HEK293T (cell line): ENCODE results near the gene UBC.

Experiments
- CTCF ChIA-PET: fragments of 350-600 bp; formaldehyde crosslinking; extraction: SDS; loops from one replicate; lab custom pipeline; 2021; ENCODE audit warnings: antibody characterized with exemption, inconsistent platforms; lab: Yijun Ruan, JAX
- POLR2A ChIA-PET: fragments of 350-600 bp; formaldehyde crosslinking; extraction: SDS; loops from one replicate; lab custom pipeline; 2020; ENCODE audit warnings: antibody characterized with exemption, inconsistent platforms; lab: Yijun Ruan, JAX
- DNase-seq: peaks from one replicate; pipeline ENCODE4 v3.0.0; 2012; ENCODE audit warnings: mixed read lengths; ENCODE audit errors: extremely low spot score
- ARNT ChIP-seq: fragments of 450-650 bp; IDR thresholded peaks from 2 replicates; pipeline ENCODE4 v1.6.1; 2017; ENCODE audit warnings: mild to moderate bottlenecking
- BHLHE40 ChIP-seq: fragments of 450-650 bp; IDR thresholded peaks from 2 replicates; pipeline ENCODE4 v1.6.1; 2016; ENCODE audit warnings: mild to moderate bottlenecking, moderate library complexity, borderline replicate concordance
- CTBP1 ChIP-seq: fragments of 450-650 bp; IDR thresholded peaks from 2 replicates; pipeline ENCODE4 v1.6.1; 2016; ENCODE audit warnings: borderline replicate concordance
- ELF4 ChIP-seq: fragments of 450-650 bp; IDR thresholded peaks from 2 replicates; pipeline ENCODE4 v1.6.1; 2017; ENCODE audit warnings: antibody characterized with exemption
- FOXA1 ChIP-seq: fragments of 450-650 bp; IDR thresholded peaks from 2 replicates; pipeline ENCODE4 v1.6.1; 2016; ENCODE audit warnings: mild to moderate bottlenecking
- FOXK2 ChIP-seq: fragments of 450-650 bp; IDR thresholded peaks from 2 replicates; pipeline ENCODE4 v1.6.1; 2016; ENCODE audit warnings: mild to moderate bottlenecking
- FOXM1 ChIP-seq: fragments of 450-650 bp; IDR thresholded peaks from 2 replicates; pipeline ENCODE4 v1.6.1; 2017; ENCODE audit warnings: mild to moderate bottlenecking, borderline replicate concordance
- HDGF ChIP-seq: fragments of 450-650 bp; IDR thresholded peaks from 2 replicates; pipeline ENCODE4 v1.6.1; 2017; ENCODE audit warnings: antibody characterized with exemption, borderline replicate concordance
- L3MBTL2 ChIP-seq: fragments of 450-650 bp; conservative IDR thresholded peaks from 2 replicates; pipeline ENCODE4 v1.6.1; 2016; ENCODE audit warnings: mild to moderate bottlenecking
- LEF1 ChIP-seq: fragments of 450-650 bp; IDR thresholded peaks from 2 replicates; pipeline ENCODE4 v1.6.1; 2017; ENCODE audit warnings: mild to moderate bottlenecking, borderline replicate concordance
- NFRKB ChIP-seq: fragments of 450-650 bp; IDR thresholded peaks from 2 replicates; pipeline ENCODE4 v1.6.1; 2016; ENCODE audit warnings: mild to moderate bottlenecking, moderate library complexity
- PKNOX1 ChIP-seq: fragments of 450-650 bp; IDR thresholded peaks from 2 replicates; pipeline ENCODE4 v1.6.1; 2016
- SP1 ChIP-seq: fragments of 450-650 bp; IDR thresholded peaks from 2 replicates; pipeline ENCODE4 v1.6.1; 2017
- SUZ12 ChIP-seq: fragments of 450-650 bp; IDR thresholded peaks from 2 replicates; pipeline ENCODE4 v1.6.1; 2016; ENCODE audit warnings: mild to moderate bottlenecking
- TARDBP ChIP-seq: fragments of 450-650 bp; IDR thresholded peaks from 2 replicates; pipeline ENCODE4 v1.6.1; 2016
- ZNF384 ChIP-seq: fragments of 450-650 bp; IDR thresholded peaks from 2 replicates; pipeline ENCODE4 v1.6.1; 2016

UBC gene

DNA sequence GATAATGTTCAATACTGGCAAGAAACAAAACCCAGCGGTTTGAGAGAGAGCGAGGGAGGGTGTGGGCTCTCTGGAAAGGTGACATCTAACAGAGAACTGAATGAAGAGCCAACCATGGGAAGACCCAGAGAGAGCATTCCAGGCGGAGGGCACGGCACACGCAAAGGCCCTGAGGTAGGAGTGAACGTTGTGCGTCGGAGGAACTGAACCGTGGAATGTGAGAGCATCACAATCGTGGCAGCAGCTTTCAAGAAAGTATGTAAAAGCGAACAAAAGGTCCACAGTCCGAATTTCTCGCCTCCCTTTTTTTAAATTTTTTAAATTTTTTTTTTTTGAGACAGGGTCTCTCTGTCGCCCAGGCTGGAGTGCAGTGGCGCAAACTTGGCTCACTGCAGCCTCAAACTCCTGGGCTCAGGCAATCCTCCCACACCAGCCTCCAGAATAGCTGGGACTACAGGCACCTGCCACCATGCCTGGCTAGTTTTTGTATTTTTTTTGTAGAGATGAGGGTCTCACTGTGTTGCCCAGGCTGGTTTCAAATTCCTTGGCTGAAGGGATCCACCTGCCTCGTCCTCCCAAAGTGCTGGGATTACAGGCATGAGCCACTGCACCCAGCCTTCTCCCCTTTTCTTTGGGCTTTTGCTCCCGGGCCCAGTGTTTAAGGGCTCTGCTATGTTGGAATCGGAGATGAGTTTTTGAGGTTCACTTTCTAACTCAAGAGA, 35.5 kb downstream of the UBC start:
- CTCF ChIA-PET, result no interaction called here
- POLR2A ChIA-PET, result interaction anchor here (1.2 kb wide), 1 partner anchor 36 kb away, joined by 4 read pairs; the partner anchor contains the start of gene UBC
- no peak for TF ChIP-seq BHLHE40
- TF ChIP-seq FOXA1, result no peak
- no peak for TF ChIP-seq LEF1
- no peak for TF ChIP-seq CTBP1
- TF ChIP-seq SP1, result no peak
- TF ChIP-seq FOXM1, result no peak
- TF ChIP-seq TARDBP, result no peak
- no peak for TF ChIP-seq NFRKB
- TF ChIP-seq ZNF384, result no peak
- no peak for TF ChIP-seq SUZ12
- TF ChIP-seq L3MBTL2, result no peak
- TF ChIP-seq ELF4, result no peak
- TF ChIP-seq HDGF, result no peak
- no peak for TF ChIP-seq FOXK2
- no peak for TF ChIP-seq ARNT
- no peak for TF ChIP-seq PKNOX1
- no peak for DNase-seq

GRCh38 chr12:124877423-124877822, 37.0 kb downstream of the UBC start:
- ChIA-PET POLR2A (no interaction called here), CTCF (no interaction called here)
- TF ChIP-seq FOXK2 (no peak), CTBP1 (no peak)
- DNase-seq, result no peak

- TF ChIP-seq TARDBP (peak; percentile 29; the same call in 1 of the 2 replicates), LEF1 (no peak)
- POLR2A ChIA-PET, result no interaction called here
- CTCF ChIA-PET, result no interaction called here
- no peak for DNase-seq
Observed at GRCh38 chr12:124876171-124876570, 38.3 kb downstream of the UBC start.

- CTCF ChIA-PET, result no interaction called here
- POLR2A ChIA-PET, result interaction anchor here (0.7 kb wide), 1 partner anchor 39 kb away, joined by 3 read pairs; the partner anchor contains the start of gene UBC
- no peak for DNase-seq
- TF ChIP-seq FOXK2, result no peak
- no peak for TF ChIP-seq ELF4
- no peak for TF ChIP-seq TARDBP
- TF ChIP-seq ARNT, result no peak
- no peak for TF ChIP-seq LEF1
- TF ChIP-seq L3MBTL2, result no peak
- no peak for TF ChIP-seq BHLHE40
- TF ChIP-seq SUZ12, result no peak
- TF ChIP-seq NFRKB, result no peak
- TF ChIP-seq CTBP1, result no peak
- no peak for TF ChIP-seq HDGF
- TF ChIP-seq FOXM1, result no peak
- no peak for TF ChIP-seq SP1
- TF ChIP-seq PKNOX1, result no peak
Observed at GRCh38 chr12:124875803-124876132, 38.7 kb downstream of the UBC start.

GRCh38 chr12:124874988-124875802, 39.3 kb downstream of the UBC start:
- no peak for DNase-seq
- no peak for TF ChIP-seq FOXK2
- TF ChIP-seq SP1, result no peak
- CTCF ChIA-PET, result no interaction called here
- POLR2A ChIA-PET, result interaction anchor here (0.7 kb wide), 1 partner anchor 39 kb away, joined by 3 read pairs; the partner anchor contains the start of gene UBC

GRCh38 chr12:124874188-124874587, 40.3 kb downstream of the UBC start:
- POLR2A ChIA-PET, result interaction anchor here (1.0 kb wide), 1 partner anchor 40 kb away, joined by 3 read pairs; the partner anchor contains the start of gene UBC

More at GRCh38 chr12:124874188-124874587, 40.3 kb downstream of the UBC start:
- DNase-seq, result no peak
- TF ChIP-seq BHLHE40 (no peak), NFRKB (no peak), FOXK2 (no peak), PKNOX1 (no peak), CTBP1 (no peak), L3MBTL2 (no peak), SUZ12 (no peak), LEF1 (no peak), FOXA1 (no peak), FOXM1 (no peak), TARDBP (no peak)
- CTCF ChIA-PET, result no interaction called here
